ENCODE data around the gene LAMB1.
A peak's percentile ranks its signal among the peaks of the same experiment; 100 is the strongest.
"Not testable (repeated sequence)": the region's sequence is repeated elsewhere in the genome, so short reads cannot be mapped to it uniquely, and the experiment has no call there.

The LAMB1 gene

GRCh38 chr7:108002726-108003598, at the start of gene LAMB1:
LAMB1 (minus strand) TSS chr7:108003161; CDS start chr7:108002885, 276 bp downstream.
- peak; percentile 85 for DNase-seq

- DNase-seq = peak; percentile 32
Observed at GRCh38 chr7:108051454-108051853, 48.5 kb upstream of the LAMB1 start.

GRCh38 chr7:108049962-108050361, 47.0 kb upstream of the LAMB1 start:
- DNase-seq = no peak

- no peak for DNase-seq
Observed at GRCh38 chr7:108048422-108048821, 45.5 kb upstream of the LAMB1 start.

GRCh38 chr7:108046952-108047506, 44.1 kb upstream of the LAMB1 start:
- no peak for DNase-seq

GRCh38 chr7:108045669-108046068, 42.7 kb upstream of the LAMB1 start:
- DNase-seq = peak; percentile 56

- DNase-seq = peak; percentile 80
Observed at GRCh38 chr7:108045154-108045553, 42.2 kb upstream of the LAMB1 start.

GRCh38 chr7:108044345-108044744, 41.4 kb upstream of the LAMB1 start:
- DNase-seq = no peak

- DNase-seq = no peak
Observed at GRCh38 chr7:108038986-108039385, 36.0 kb upstream of the LAMB1 start.

- DNase-seq = no peak
Observed at GRCh38 chr7:108037741-108038140, 34.8 kb upstream of the LAMB1 start.

- no peak for DNase-seq
Observed at GRCh38 chr7:108037140-108037539, 34.2 kb upstream of the LAMB1 start.

- no peak for DNase-seq
Observed at GRCh38 chr7:108034586-108034985, 31.6 kb upstream of the LAMB1 start.

- DNase-seq = no peak
Observed at GRCh38 chr7:108033776-108034497, 31.0 kb upstream of the LAMB1 start.

GRCh38 chr7:108033309-108033708, 30.3 kb upstream of the LAMB1 start:
- not testable (repeated sequence) for DNase-seq

- peak; percentile 69 for DNase-seq
Observed at GRCh38 chr7:108030516-108030915, 27.6 kb upstream of the LAMB1 start.

- DNase-seq = no peak
Observed at GRCh38 chr7:108029034-108029433, 26.1 kb upstream of the LAMB1 start.

- no peak for DNase-seq
Observed at GRCh38 chr7:108028111-108028510, 25.1 kb upstream of the LAMB1 start.

- no peak for DNase-seq
Observed at GRCh38 chr7:108027239-108027638, 24.3 kb upstream of the LAMB1 start.

GRCh38 chr7:108026647-108027046, 23.7 kb upstream of the LAMB1 start:
- no peak for DNase-seq

GRCh38 chr7:108026116-108026515, 23.2 kb upstream of the LAMB1 start:
- no peak for DNase-seq

GRCh38 chr7:108024538-108024937, 21.6 kb upstream of the LAMB1 start:
- no peak for DNase-seq

- no peak for DNase-seq
Observed at GRCh38 chr7:108020585-108020984, 17.6 kb upstream of the LAMB1 start.

GRCh38 chr7:108018668-108019067, 15.7 kb upstream of the LAMB1 start:
- no peak for DNase-seq

GRCh38 chr7:108017776-108018151, 14.8 kb upstream of the LAMB1 start:
- no peak for DNase-seq
